Rectal smooth muscle tissue (tissue), 1 donor: ENCODE results near the gene NUDT22.

ENCODE experiments used
- H3K27ac ChIP-seq: one replicate; pipeline ENCODE4 v1.7.0; 2013; ENCODE audit warnings: low read depth, low read length, inconsistent platforms
- H3K27me3 ChIP-seq: one replicate; pipeline ENCODE4 v1.7.0; 2013; ENCODE audit warnings: low read length; ENCODE audit not compliant: control insufficient read depth, insufficient read depth
- H3K36me3 ChIP-seq: one replicate; pipeline ENCODE4 v1.7.0; 2013; ENCODE audit warnings: low read length; ENCODE audit not compliant: control insufficient read depth, insufficient read depth
- H3K4me1 ChIP-seq: one replicate; pipeline ENCODE4 v1.7.0; 2013; ENCODE audit warnings: low read length; ENCODE audit not compliant: control insufficient read depth, insufficient read depth
- H3K4me3 ChIP-seq: one replicate; pipeline ENCODE4 v1.7.0; 2013; ENCODE audit warnings: low read length
- H3K9ac ChIP-seq: one replicate; pipeline ENCODE4 v1.7.0; 2013; ENCODE audit warnings: low read length

The NUDT22 gene

GRCh38 chr11:64268025-64268892 is 42.2 kb downstream of the NUDT22 start:
- Histone ChIP-seq H3K27ac (peak overlapping the region; percentile 96), H3K4me3 (peak overlapping the region; percentile 83), H3K27me3 (peaks cover 2% of the 10 kb centered on the region), H3K4me1 (peaks cover 13% of the 10 kb centered on the region), H3K36me3 (peaks cover 17% of the 10 kb centered on the region), H3K9ac (peak overlapping the region; percentile 50)

GRCh38 chr11:64268893-64269539 is 42.9 kb downstream of the NUDT22 start:
- peak overlapping the region; percentile 83 for H3K4me3 ChIP-seq
- H3K9ac ChIP-seq, result peak overlapping the region; percentile 16
- peak overlapping the region; percentile 96 for H3K27ac ChIP-seq
- H3K4me1 ChIP-seq, result peaks cover 13% of the 10 kb centered on the region
- H3K36me3 ChIP-seq, result peaks cover 15% of the 10 kb centered on the region
- peaks cover 2% of the 10 kb centered on the region for H3K27me3 ChIP-seq

GRCh38 chr11:64269540-64270220 is 43.6 kb downstream of the NUDT22 start:
- Histone ChIP-seq H3K27ac (peak overlapping the region; percentile 96), H3K4me3 (peak overlapping the region; percentile 97), H3K27me3 (peaks cover 2% of the 10 kb centered on the region), H3K36me3 (peaks cover 10% of the 10 kb centered on the region), H3K4me1 (peaks cover 13% of the 10 kb centered on the region), H3K9ac (peak overlapping the region; percentile 84)

GRCh38 chr11:64275031-64275800 is 49.1 kb downstream of the NUDT22 start:
- H3K4me1 ChIP-seq, result peaks cover 4% of the 10 kb centered on the region
- H3K27me3 ChIP-seq, result no peaks in the 10 kb centered on the region
- H3K36me3 ChIP-seq, result peaks cover 7% of the 10 kb centered on the region
- H3K27ac ChIP-seq, result no peak overlapping the region
- no peak overlapping the region for H3K4me3 ChIP-seq
- H3K9ac ChIP-seq, result peak overlapping the region; percentile 6

- no peaks in the 10 kb centered on the region for H3K27me3 ChIP-seq
- no peak overlapping the region for H3K9ac ChIP-seq
- H3K27ac ChIP-seq, result no peak overlapping the region
- peaks cover 4% of the 10 kb centered on the region for H3K4me1 ChIP-seq
- no peak overlapping the region for H3K4me3 ChIP-seq
- peaks cover 7% of the 10 kb centered on the region for H3K36me3 ChIP-seq
Measured at GRCh38 chr11:64275841-64276240, 49.8 kb downstream of the NUDT22 start.

- no peak overlapping the region for H3K27ac ChIP-seq
Measured at GRCh38 chr11:64276653-64277431, 50.8 kb downstream of the NUDT22 start.

GRCh38 chr11:64278576-64279190 is 52.6 kb downstream of the NUDT22 start:
- Histone ChIP-seq H3K4me1 (peaks cover 4% of the 10 kb centered on the region), H3K36me3 (peaks cover 7% of the 10 kb centered on the region), H3K27ac (no peak overlapping the region), H3K27me3 (no peaks in the 10 kb centered on the region), H3K9ac (no peak overlapping the region), H3K4me3 (no peak overlapping the region)

More at GRCh38 chr11:64276653-64277431, 50.8 kb downstream of the NUDT22 start:
- Histone ChIP-seq H3K4me3 (no peak overlapping the region), H3K36me3 (peaks cover 7% of the 10 kb centered on the region), H3K27me3 (no peaks in the 10 kb centered on the region), H3K9ac (no peak overlapping the region), H3K4me1 (peaks cover 2% of the 10 kb centered on the region)
